Neural cell (in vitro differentiated cells): ENCODE data around the gene STPG4. TPM values are rescaled to one million over a fixed set of nuclear protein-coding genes. Genes with fewer than 3 reads are reported as not detected.
"Not testable (repeated sequence)": the region's sequence is repeated elsewhere in the genome, so short reads cannot be mapped to it uniquely, and the experiment has no call there.

Experiments
- H2AFZ ChIP-seq: fragments of 200-600, 300-800 bp; sonication (generic), shearing (Covaris generic); 2 replicates; pipeline ENCODE4 v1.6.0; 2014; ENCODE audit warnings: low read depth, mild to moderate bottlenecking, antibody characterized with exemption, low read length, moderate library complexity
- H3F3A ChIP-seq: fragments of 200-600 bp; shearing (Covaris generic); 2 replicates; pipeline ENCODE4 v1.6.1; 2016; ENCODE audit warnings: mild to moderate bottlenecking, moderate library complexity, mixed read lengths, antibody characterized with exemption, low read length; ENCODE audit not compliant: insufficient read depth, poor library complexity, severe bottlenecking
- H3K27ac ChIP-seq: fragments of 200-600, 300-800 bp; sonication (generic), shearing (Covaris generic); 2 replicates; pipeline ENCODE4 v1.5.1; 2014; ENCODE audit warnings: mild to moderate bottlenecking, low read length, moderate library complexity
- H3K27me3 ChIP-seq: fragments of 300-800, 200-600 bp; sonication (generic), shearing (Covaris generic); 2 replicates; pipeline ENCODE4 v1.6.0; 2014; ENCODE audit warnings: mild to moderate bottlenecking, low read depth, low read length, moderate library complexity; ENCODE audit not compliant: insufficient read depth
- H3K36me3 ChIP-seq: fragments of 300-800, 200-600 bp; sonication (generic), shearing (Covaris generic); 2 replicates; pipeline ENCODE4 v1.5.1; 2014; ENCODE audit warnings: mild to moderate bottlenecking, antibody characterized with exemption, low read length, moderate library complexity; ENCODE audit not compliant: insufficient read depth
- H3K4me2 ChIP-seq: fragments of 300-800, 200-600 bp; sonication (generic), shearing (Covaris generic); 2 replicates; pipeline ENCODE4 v1.6.0; 2014; ENCODE audit warnings: mild to moderate bottlenecking, low read length
- H3K4me3 ChIP-seq: fragments of 300-800, 200-600 bp; sonication (generic), shearing (Covaris generic); 2 replicates; pipeline ENCODE4 v1.5.1; 2014; ENCODE audit warnings: mild to moderate bottlenecking, low read length, moderate library complexity
- H3K79me2 ChIP-seq: fragments of 200-600 bp; shearing (Covaris generic); replicated peaks from 2 replicates; pipeline ENCODE4 v1.6.0; 2014; ENCODE audit warnings: mild to moderate bottlenecking, low read length, moderate library complexity; ENCODE audit not compliant: insufficient read depth
- H3K9ac ChIP-seq: fragments of 300-800, 200-600 bp; sonication (generic), shearing (Covaris generic); 2 replicates; pipeline ENCODE4 v1.6.1; 2016; ENCODE audit warnings: mild to moderate bottlenecking, low read length, mixed read lengths
- H3K9me2 ChIP-seq: fragments of 200-600 bp; shearing (Covaris generic); 2 replicates; pipeline ENCODE4 v1.6.1; 2016; ENCODE audit warnings: mild to moderate bottlenecking, low read length, mixed read lengths; ENCODE audit not compliant: insufficient read depth
- H3K9me3 ChIP-seq: fragments of 200-600, 300-800 bp; sonication (generic), shearing (Covaris generic); 2 replicates; pipeline ENCODE4 v1.6.1; 2016; ENCODE audit warnings: mild to moderate bottlenecking, mixed run types, low read length, moderate library complexity, mixed read lengths
- H4K20me1 ChIP-seq: fragments of 200-600 bp; shearing (Covaris generic); 2 replicates; pipeline ENCODE4 v1.6.1; 2016; ENCODE audit warnings: mild to moderate bottlenecking, mixed run types; ENCODE audit not compliant: insufficient read depth
- EP300 ChIP-seq: fragments of 450-650 bp; conservative IDR thresholded peaks from 2 replicates; pipeline ENCODE4 v1.6.1; 2014; ENCODE audit warnings: antibody characterized with exemption, mild to moderate bottlenecking, moderate library complexity; ENCODE audit not compliant: poor library complexity, severe bottlenecking
- EZH2 ChIP-seq: fragments of 200-600, 300-800 bp; shearing (Covaris generic), sonication (generic); IDR thresholded peaks from 2 replicates; pipeline ENCODE4 v1.6.1; 2014; ENCODE audit warnings: antibody characterized with exemption, low read length, borderline replicate concordance, mild to moderate bottlenecking; ENCODE audit not compliant: insufficient read depth, poor library complexity, severe bottlenecking
- MXI1 ChIP-seq: fragments of 450-650 bp; conservative IDR thresholded peaks from 2 replicates; pipeline ENCODE4 v1.6.1; 2014; ENCODE audit warnings: antibody characterized with exemption, mild to moderate bottlenecking; ENCODE audit not compliant: poor library complexity, severe bottlenecking
- POLR2AphosphoS5 ChIP-seq: IDR thresholded peaks from 2 replicates; pipeline ENCODE4 v1.6.1; 2012
- RAD21 ChIP-seq: fragments of 450-650 bp; conservative IDR thresholded peaks from 2 replicates; pipeline ENCODE4 v1.6.1; 2014; ENCODE audit warnings: antibody characterized with exemption, mild to moderate bottlenecking, moderate library complexity
- SMC3 ChIP-seq: fragments of 450-650 bp; conservative IDR thresholded peaks from 2 replicates; pipeline ENCODE4 v1.6.1; 2014; ENCODE audit warnings: antibody characterized with exemption, mild to moderate bottlenecking, moderate library complexity; ENCODE audit not compliant: poor library complexity
- TAF1 ChIP-seq: IDR thresholded peaks from 2 replicates; pipeline ENCODE4 v1.6.1; 2012; ENCODE audit warnings: low read depth
- polyA plus RNA-seq: library from polyadenylated mRNA; depleted of rRNA; stranded (reverse); fragments of >200 nt; gene quantifications from 2 replicates; pipeline ENCODE4 v1.2.3, GENCODE V29; 2014
- TF ChIP-seq, protein P1 (sequence below): IDR thresholded peaks from 2 replicates; pipeline ENCODE4 v1.6.1; 2012; ENCODE audit warnings: borderline replicate concordance

The STPG4 gene
- polyA plus RNA-seq, 1 donor from 2014 or later = not detected

DNA sequence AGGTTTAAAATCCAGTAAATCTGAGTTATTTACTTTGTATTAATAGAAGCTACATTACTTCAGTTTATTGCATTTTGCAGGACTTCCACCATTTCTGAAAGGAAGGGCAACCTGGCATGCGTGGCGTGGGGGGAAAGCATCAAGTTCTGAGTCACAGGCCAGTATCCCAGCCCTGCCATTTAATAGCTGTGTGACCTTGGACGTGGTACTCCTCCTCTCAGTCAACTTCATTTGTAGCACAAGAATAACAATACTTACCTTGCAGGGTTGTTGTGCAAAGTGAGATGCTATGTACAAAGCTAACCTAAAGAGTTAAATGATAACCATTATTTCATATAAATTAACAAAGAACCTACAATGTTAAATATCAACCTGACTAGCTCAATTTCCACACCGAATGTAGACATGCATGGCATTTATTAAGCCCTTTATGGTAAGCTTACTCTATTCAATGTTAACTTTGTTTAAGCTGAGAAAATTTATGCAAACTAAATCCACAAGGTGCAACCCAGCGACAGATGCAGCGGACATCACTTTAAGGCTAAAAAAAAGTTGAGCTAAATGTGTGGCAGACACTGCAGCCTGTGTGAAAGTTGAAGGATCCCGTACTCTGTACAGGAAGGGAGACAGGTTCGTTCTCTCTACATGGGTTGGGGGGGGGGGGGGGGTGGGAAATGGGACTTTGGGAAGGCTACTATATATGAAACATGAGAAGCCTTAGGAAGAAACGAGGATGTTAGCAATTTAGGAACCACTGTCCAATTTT, 17.2 kb upstream of the STPG4 start:
- Histone ChIP-seq H3K27me3 (no peaks in the 10 kb centered on the region), H3K9me3 (no peaks in the 10 kb centered on the region), H3K36me3 (no peaks in the 10 kb centered on the region), H3F3A (peaks cover 7% of the 10 kb centered on the region), H2AFZ (no peak overlapping the region), H3K4me3 (peak overlapping the region; percentile 76), H4K20me1 (peaks cover 57% of the 10 kb centered on the region), H3K27ac (no peak overlapping the region), H3K79me2 (peaks cover 77% of the 10 kb centered on the region), H3K4me2 (peak overlapping the region; percentile 91), H3K9me2 (no peaks in the 10 kb centered on the region), H3K9ac (no peak overlapping the region)
- TF ChIP-seq, protein P1, sequence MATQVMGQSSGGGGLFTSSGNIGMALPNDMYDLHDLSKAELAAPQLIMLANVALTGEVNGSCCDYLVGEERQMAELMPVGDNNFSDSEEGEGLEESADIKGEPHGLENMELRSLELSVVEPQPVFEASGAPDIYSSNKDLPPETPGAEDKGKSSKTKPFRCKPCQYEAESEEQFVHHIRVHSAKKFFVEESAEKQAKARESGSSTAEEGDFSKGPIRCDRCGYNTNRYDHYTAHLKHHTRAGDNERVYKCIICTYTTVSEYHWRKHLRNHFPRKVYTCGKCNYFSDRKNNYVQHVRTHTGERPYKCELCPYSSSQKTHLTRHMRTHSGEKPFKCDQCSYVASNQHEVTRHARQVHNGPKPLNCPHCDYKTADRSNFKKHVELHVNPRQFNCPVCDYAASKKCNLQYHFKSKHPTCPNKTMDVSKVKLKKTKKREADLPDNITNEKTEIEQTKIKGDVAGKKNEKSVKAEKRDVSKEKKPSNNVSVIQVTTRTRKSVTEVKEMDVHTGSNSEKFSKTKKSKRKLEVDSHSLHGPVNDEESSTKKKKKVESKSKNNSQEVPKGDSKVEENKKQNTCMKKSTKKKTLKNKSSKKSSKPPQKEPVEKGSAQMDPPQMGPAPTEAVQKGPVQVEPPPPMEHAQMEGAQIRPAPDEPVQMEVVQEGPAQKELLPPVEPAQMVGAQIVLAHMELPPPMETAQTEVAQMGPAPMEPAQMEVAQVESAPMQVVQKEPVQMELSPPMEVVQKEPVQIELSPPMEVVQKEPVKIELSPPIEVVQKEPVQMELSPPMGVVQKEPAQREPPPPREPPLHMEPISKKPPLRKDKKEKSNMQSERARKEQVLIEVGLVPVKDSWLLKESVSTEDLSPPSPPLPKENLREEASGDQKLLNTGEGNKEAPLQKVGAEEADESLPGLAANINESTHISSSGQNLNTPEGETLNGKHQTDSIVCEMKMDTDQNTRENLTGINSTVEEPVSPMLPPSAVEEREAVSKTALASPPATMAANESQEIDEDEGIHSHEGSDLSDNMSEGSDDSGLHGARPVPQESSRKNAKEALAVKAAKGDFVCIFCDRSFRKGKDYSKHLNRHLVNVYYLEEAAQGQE = no peak

GRCh38 chr2:47169784-47170183, 14.7 kb upstream of the STPG4 start:
- Histone ChIP-seq H3K27me3 (no peaks in the 10 kb centered on the region), H3F3A (no peaks in the 10 kb centered on the region), H3K27ac (no peak overlapping the region), H4K20me1 (peaks cover 57% of the 10 kb centered on the region), H3K9me2 (no peaks in the 10 kb centered on the region), H3K9me3 (no peaks in the 10 kb centered on the region), H3K9ac (no peak overlapping the region), H3K4me3 (peak overlapping the region; percentile 76), H3K4me2 (no peak overlapping the region), H3K36me3 (no peaks in the 10 kb centered on the region), H2AFZ (no peak overlapping the region), H3K79me2 (peaks cover 96% of the 10 kb centered on the region)
- TF ChIP-seq TAF1 (no peak), EZH2 (no peak), POLR2AphosphoS5 (no peak), MXI1 (no peak), SMC3 (no peak), EP300 (no peak), RAD21 (no peak)
- TF ChIP-seq, protein P1 = no peak

DNA sequence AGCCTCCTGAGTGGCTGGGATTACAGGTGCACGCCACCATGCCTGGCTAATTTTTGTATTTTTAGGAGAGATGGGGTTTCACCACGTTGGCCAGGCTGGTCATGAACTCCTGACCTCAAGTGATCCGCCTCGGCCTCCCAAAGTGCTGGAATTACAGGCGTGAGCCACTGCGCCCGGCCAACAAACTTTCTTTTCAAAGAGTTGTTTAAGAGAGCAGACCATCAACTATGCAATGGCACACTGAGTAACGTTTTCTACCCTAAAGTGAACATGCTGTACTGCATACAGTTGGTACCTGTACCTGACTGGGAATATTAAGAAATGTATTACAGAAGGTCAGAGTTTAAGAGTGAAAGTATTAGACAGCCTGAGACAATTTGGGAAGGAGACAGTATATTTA, 13.8 kb upstream of the STPG4 start:
- not testable (repeated sequence) for H3K9me2 ChIP-seq, H3K27ac ChIP-seq, H3K27me3 ChIP-seq, H2AFZ ChIP-seq, H3K9ac ChIP-seq, H3K4me2 ChIP-seq, H3F3A ChIP-seq, H3K4me3 ChIP-seq, H3K36me3 ChIP-seq, H3K9me3 ChIP-seq
- Histone ChIP-seq H4K20me1 (peaks cover 48% of the 10 kb centered on the region), H3K79me2 (peaks cover 94% of the 10 kb centered on the region)
